ENCODE measurements around the gene CLDN4.

The CLDN4 gene

DNA sequence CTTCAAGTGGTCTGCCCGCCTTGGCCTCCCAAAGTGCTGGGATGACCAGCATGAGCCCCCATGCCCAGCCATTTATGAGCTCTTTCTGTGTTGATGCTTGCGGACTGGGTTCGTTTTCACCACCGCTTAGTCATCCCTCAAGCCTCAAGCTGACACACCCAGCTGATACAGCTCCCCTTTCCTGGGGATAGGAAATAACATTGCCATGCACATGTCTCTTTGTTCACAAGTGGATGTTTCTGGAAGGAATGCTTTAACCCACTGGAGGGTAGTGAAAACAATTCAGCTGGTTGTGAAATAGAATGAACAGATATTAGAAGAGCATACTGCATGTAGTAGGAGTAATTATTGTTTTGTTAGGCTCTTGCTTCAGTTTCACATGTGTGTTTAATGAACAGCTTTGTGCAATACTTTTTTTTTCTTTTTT, 20.0 kb downstream of the CLDN4 start:
- no peak for TF ChIP-seq EZH2phosphoT487 (IDR thresholded peaks at IDR 0.05; ENCODE audit: borderline replicate concordance)
- no peak for TF ChIP-seq CTCF (conservative IDR thresholded peaks at IDR 0.05; ENCODE audit: low read length)
- no peak overlapping the region for H3K4me3 ChIP-seq (ENCODE audit: low read length, poor library complexity, severe bottlenecking)
- no peaks in the 10 kb centered on the region for H3K79me2 ChIP-seq (ENCODE audit: insufficient read depth, low read length)
- no peaks in the 10 kb centered on the region for H3K9me3 ChIP-seq (ENCODE audit: insufficient read depth, low read depth, low read length)
- H2AFZ ChIP-seq (ENCODE audit: low read length), result no peak overlapping the region
- H3K27me3 ChIP-seq (ENCODE audit: insufficient read depth, low read length, poor library complexity, severe bottlenecking), result no peaks in the 10 kb centered on the region
- H3K4me2 ChIP-seq (ENCODE audit: low read depth, low read length, poor library complexity, severe bottlenecking), result no peak overlapping the region
- no peaks in the 10 kb centered on the region for H3K36me3 ChIP-seq (ENCODE audit: insufficient read depth, low read length)
- no peaks in the 10 kb centered on the region for H3F3A ChIP-seq (ENCODE audit: low read depth)
- no peaks in the 10 kb centered on the region for H4K20me1 ChIP-seq (ENCODE audit: insufficient read depth, low read length, poor library complexity, severe bottlenecking)
- H3K9ac ChIP-seq (ENCODE audit: low read depth, low read length, poor library complexity, severe bottlenecking), result no peak overlapping the region
- H3K4me1 ChIP-seq (ENCODE audit: insufficient read depth, low read length, poor library complexity, severe bottlenecking), result peaks cover 15% of the 10 kb centered on the region
- no peaks in the 10 kb centered on the region for H3K9me2 ChIP-seq (replicated peaks; ENCODE audit: low read depth, low read length)

GRCh38 chr7:73851410-73852338, 20.9 kb downstream of the CLDN4 start:
- H3K4me2 ChIP-seq (ENCODE audit: low read depth, low read length, poor library complexity, severe bottlenecking), result no peak overlapping the region

DNA sequence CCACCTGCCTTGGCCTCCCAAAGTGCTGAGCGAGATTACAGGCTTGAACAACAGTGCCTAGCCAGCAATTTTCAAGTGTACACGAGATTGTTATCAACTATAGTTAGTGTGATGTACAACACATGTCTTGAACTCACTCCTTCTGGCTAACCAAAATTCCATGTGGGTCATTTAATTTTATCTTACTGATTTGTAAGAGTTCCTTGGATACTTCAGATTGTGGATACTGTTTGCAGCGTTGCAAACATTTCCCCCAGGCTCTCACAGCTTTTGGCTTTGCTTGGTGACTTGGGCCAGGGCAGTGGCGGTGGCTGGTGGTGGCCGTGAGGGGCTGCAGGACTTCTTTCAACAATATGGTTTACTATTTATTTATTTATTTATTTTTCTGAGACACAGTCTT, 21.7 kb downstream of the CLDN4 start:
- Histone ChIP-seq H4K20me1 (ENCODE audit: insufficient read depth, low read length, poor library complexity, severe bottlenecking) (no peaks in the 10 kb centered on the region), H3K9ac (ENCODE audit: low read depth, low read length, poor library complexity, severe bottlenecking) (no peak overlapping the region), H3K4me3 (ENCODE audit: low read length, poor library complexity, severe bottlenecking) (no peak overlapping the region), H2AFZ (ENCODE audit: low read length) (no peak overlapping the region), H3K36me3 (ENCODE audit: insufficient read depth, low read length) (no peaks in the 10 kb centered on the region), H3K9me3 (ENCODE audit: insufficient read depth, low read depth, low read length) (no peaks in the 10 kb centered on the region), H3K27me3 (ENCODE audit: insufficient read depth, low read length, poor library complexity, severe bottlenecking) (no peaks in the 10 kb centered on the region), H3K4me2 (ENCODE audit: low read depth, low read length, poor library complexity, severe bottlenecking) (no peak overlapping the region), H3K4me1 (ENCODE audit: insufficient read depth, low read length, poor library complexity, severe bottlenecking) (peaks cover 17% of the 10 kb centered on the region), H3K9me2 (replicated peaks; ENCODE audit: low read depth, low read length) (no peaks in the 10 kb centered on the region), H3F3A (ENCODE audit: low read depth) (no peaks in the 10 kb centered on the region), H3K79me2 (ENCODE audit: insufficient read depth, low read length) (no peaks in the 10 kb centered on the region)
- TF ChIP-seq EZH2phosphoT487 (IDR thresholded peaks at IDR 0.05; ENCODE audit: borderline replicate concordance) (no peak), CTCF (conservative IDR thresholded peaks at IDR 0.05; ENCODE audit: low read length) (no peak)

More at GRCh38 chr7:73851410-73852338, 20.9 kb downstream of the CLDN4 start:
- Histone ChIP-seq H3K4me1 (ENCODE audit: insufficient read depth, low read length, poor library complexity, severe bottlenecking) (peaks cover 17% of the 10 kb centered on the region), H3K9ac (ENCODE audit: low read depth, low read length, poor library complexity, severe bottlenecking) (no peak overlapping the region), H2AFZ (ENCODE audit: low read length) (no peak overlapping the region), H3K4me3 (ENCODE audit: low read length, poor library complexity, severe bottlenecking) (no peak overlapping the region), H3K79me2 (ENCODE audit: insufficient read depth, low read length) (no peaks in the 10 kb centered on the region), H3K9me2 (replicated peaks; ENCODE audit: low read depth, low read length) (no peaks in the 10 kb centered on the region), H3F3A (ENCODE audit: low read depth) (no peaks in the 10 kb centered on the region), H3K27me3 (ENCODE audit: insufficient read depth, low read length, poor library complexity, severe bottlenecking) (no peaks in the 10 kb centered on the region), H3K36me3 (ENCODE audit: insufficient read depth, low read length) (no peaks in the 10 kb centered on the region), H4K20me1 (ENCODE audit: insufficient read depth, low read length, poor library complexity, severe bottlenecking) (no peaks in the 10 kb centered on the region), H3K9me3 (ENCODE audit: insufficient read depth, low read depth, low read length) (no peaks in the 10 kb centered on the region)
- no peak for TF ChIP-seq CTCF (conservative IDR thresholded peaks at IDR 0.05; ENCODE audit: low read length)
- no peak for TF ChIP-seq EZH2phosphoT487 (IDR thresholded peaks at IDR 0.05; ENCODE audit: borderline replicate concordance)
